Keratinocyte (primary cell): ENCODE results near the gene CMSS1.

Experiments used
- CTCF ChIP-seq, 3 experiments: IDR thresholded peaks in 1 of 3; conservative IDR thresholded peaks in 1 of 3; optimal IDR thresholded peaks in 1 of 3; 2 replicates in 2 of 3; 3 replicates in 1 of 3; pipeline versions ENCODE3 to v1.5.1; 2011; ENCODE audit warnings: low read length in 3 of 3, mild to moderate bottlenecking in 3 of 3, moderate library complexity in 2 of 3, control low read depth in 1 of 3, inconsistent platforms in 1 of 3; ENCODE audit not compliant: insufficient read depth in 2 of 3; ENCODE audit errors: extremely low read depth in 1 of 3
- EZH2 ChIP-seq: IDR thresholded peaks from one replicate; pipeline ENCODE4 v1.6.1; 2012; ENCODE audit warnings: inconsistent platforms, mild to moderate bottlenecking, low read length, moderate library complexity

DNA sequence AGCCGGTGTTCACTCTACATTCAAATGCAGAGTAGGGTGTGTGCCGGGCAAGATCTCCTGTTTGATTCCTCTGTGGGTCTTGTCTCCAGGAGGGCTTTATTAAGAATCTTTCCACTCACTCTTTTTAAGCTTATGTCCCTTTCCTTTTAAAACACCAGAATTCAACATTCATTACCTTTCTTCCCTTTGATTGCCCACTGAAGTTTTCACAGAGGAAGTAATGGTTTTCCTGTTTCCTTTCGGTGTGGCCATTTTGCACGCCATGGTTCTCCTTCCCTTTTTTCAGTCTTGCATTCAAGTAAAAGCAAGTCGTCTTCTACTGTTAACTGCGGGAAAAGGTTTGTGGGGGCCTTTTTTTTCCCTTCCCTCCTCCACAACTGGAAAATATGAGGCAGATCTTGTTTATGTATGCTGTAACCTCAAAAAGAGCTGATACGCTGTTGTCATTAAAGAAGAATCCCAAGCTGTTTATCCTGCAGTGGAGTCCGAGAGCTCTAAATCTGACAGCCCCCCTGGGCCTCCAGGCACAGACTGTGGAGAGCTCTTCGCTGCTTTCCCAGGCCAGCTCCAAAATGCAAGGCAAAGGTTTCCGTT, 256.1 kb downstream of the CMSS1 start:
- TF ChIP-seq CTCF (optimal IDR thresholded peaks at IDR 0.05 in 1 of 3, IDR thresholded peaks at IDR 0.05 in 1 of 3, conservative IDR thresholded peaks at IDR 0.05 in 1 of 3; ENCODE audit: extremely low read depth in 1 of 3, insufficient read depth in 2 of 3, low read length in 3 of 3) (no peak), EZH2 (no peak)
